SK-N-SH treated with all-trans-retinoic acid at 6 μM for 48 hours (cell line): ENCODE results near the gene MYCN.
"Not testable (repeated sequence)": the region's sequence is repeated elsewhere in the genome, so short reads cannot be mapped to it uniquely, and the experiment has no call there.

Source experiments
- ATAC-seq: fragments of 200-7000 bp; cut with Tn5 transposase; 3 replicates; pipeline ENCODE4 v1.9.1; 2020; ENCODE audit warnings: mild to moderate bottlenecking, moderate library complexity
- ARNTL ChIP-seq: fragments of 450-650 bp; formaldehyde crosslinking; IDR thresholded peaks from 2 replicates; pipeline ENCODE4 v1.5.0; 2020; ENCODE audit warnings: low read depth, mild to moderate bottlenecking, moderate library complexity, borderline replicate concordance
- BACH2 ChIP-seq: fragments of 250-450 bp; sonication (Bioruptor Pico); IDR thresholded peaks from 2 replicates; pipeline ENCODE4 v1.9.0; 2021; ENCODE audit warnings: mild to moderate bottlenecking, borderline replicate concordance
- CSDC2 ChIP-seq: fragments of 250-450 bp; sonication (Bioruptor Pico); IDR thresholded peaks from 2 replicates; pipeline ENCODE4 v1.5.0; 2020; ENCODE audit warnings: mild to moderate bottlenecking, moderate library complexity
- ESRRG ChIP-seq: fragments of 250-450 bp; sonication (Bioruptor Pico); IDR thresholded peaks from 2 replicates; pipeline ENCODE4 v1.6.1; 2021; ENCODE audit warnings: mild to moderate bottlenecking
- GLIS3 ChIP-seq: fragments of 250-450 bp; sonication (Bioruptor Pico); IDR thresholded peaks from 2 replicates; pipeline ENCODE4 v1.5.0; 2020; ENCODE audit warnings: mild to moderate bottlenecking, moderate library complexity
- OSR1 ChIP-seq: fragments of 250-450 bp; sonication (Bioruptor Pico); IDR thresholded peaks from 2 replicates; pipeline ENCODE4 v1.8.0; 2022; ENCODE audit warnings: moderate library complexity, mild to moderate bottlenecking, inconsistent platforms
- PPARA ChIP-seq: fragments of 250-450 bp; sonication (Bioruptor Pico); IDR thresholded peaks from 2 replicates; pipeline ENCODE4 v1.5.0; 2020; ENCODE audit warnings: mild to moderate bottlenecking, borderline replicate concordance
- RARB ChIP-seq: fragments of 250-450 bp; sonication (Bioruptor Pico); IDR thresholded peaks from 2 replicates; pipeline ENCODE4 v1.8.0; 2021; ENCODE audit warnings: mild to moderate bottlenecking, moderate library complexity
- SNAI2 ChIP-seq: fragments of 250-450 bp; sonication (Bioruptor Pico); IDR thresholded peaks from 2 replicates; pipeline ENCODE4 v1.5.0; 2020; ENCODE audit warnings: mild to moderate bottlenecking, moderate library complexity
- TCF4 ChIP-seq: fragments of 250-450 bp; sonication (Bioruptor Pico); IDR thresholded peaks from 2 replicates; pipeline ENCODE4 v1.8.0; 2021; ENCODE audit warnings: mild to moderate bottlenecking, moderate library complexity, borderline replicate concordance
- TOX ChIP-seq: fragments of 250-450 bp; sonication (Bioruptor Pico); IDR thresholded peaks from 2 replicates; pipeline ENCODE4 v1.8.0; 2021; ENCODE audit warnings: mild to moderate bottlenecking, moderate library complexity, borderline replicate concordance
- ZC3H10 ChIP-seq: fragments of 250-450 bp; sonication (Bioruptor Pico); IDR thresholded peaks from 2 replicates; pipeline ENCODE4 v1.5.1; 2021; ENCODE audit warnings: mild to moderate bottlenecking, moderate library complexity
- ZFP3 ChIP-seq: fragments of 250-450 bp; sonication (Bioruptor Pico); IDR thresholded peaks from 2 replicates; pipeline ENCODE4 v1.5.0; 2020; ENCODE audit warnings: mild to moderate bottlenecking, moderate library complexity
- ZFP30 ChIP-seq: fragments of 450-650 bp; formaldehyde crosslinking; IDR thresholded peaks from 2 replicates; pipeline ENCODE4 v1.5.0; 2022; ENCODE audit warnings: mild to moderate bottlenecking, moderate library complexity
- ZNF565 ChIP-seq: fragments of 450-650 bp; formaldehyde crosslinking; conservative IDR thresholded peaks from 2 replicates; pipeline ENCODE4 v1.5.0; 2020; ENCODE audit warnings: low read depth, mild to moderate bottlenecking, moderate library complexity
- ZNF70 ChIP-seq: fragments of 450-650 bp; formaldehyde crosslinking; IDR thresholded peaks from 2 replicates; pipeline ENCODE4 v1.5.0; 2020; ENCODE audit warnings: mild to moderate bottlenecking, moderate library complexity
- ZNF8 ChIP-seq: fragments of 450-650 bp; formaldehyde crosslinking; IDR thresholded peaks from 2 replicates; pipeline ENCODE4 v1.5.0; 2020; ENCODE audit warnings: mild to moderate bottlenecking, moderate library complexity
- TF ChIP-seq, protein P1 (sequence below): fragments of 250-450 bp; sonication (Bioruptor Pico); IDR thresholded peaks from 2 replicates; pipeline ENCODE4 v1.8.0; 2021; ENCODE audit warnings: low read depth, mild to moderate bottlenecking, moderate library complexity, borderline replicate concordance
- TF ChIP-seq, protein P2 (sequence below): fragments of 250-450 bp; sonication (Bioruptor Pico); IDR thresholded peaks from 2 replicates; pipeline ENCODE4 v1.8.0; 2020; ENCODE audit warnings: mild to moderate bottlenecking, moderate library complexity, borderline replicate concordance
- TF ChIP-seq, protein P3 (sequence below): fragments of 250-450 bp; sonication (Bioruptor Pico); IDR thresholded peaks from 2 replicates; pipeline ENCODE4 v1.5.1; 2021; ENCODE audit warnings: mild to moderate bottlenecking, moderate library complexity
- TF ChIP-seq, protein P4 (sequence below): fragments of 250-450 bp; sonication (Bioruptor Pico); IDR thresholded peaks from 2 replicates; pipeline ENCODE4 v1.5.1; 2020; ENCODE audit warnings: low read depth, mild to moderate bottlenecking, moderate library complexity
- TF ChIP-seq, protein P5 (sequence below): fragments of 250-450 bp; sonication (Bioruptor Pico); IDR thresholded peaks from 2 replicates; pipeline ENCODE4 v1.5.0; 2020; ENCODE audit warnings: mild to moderate bottlenecking, moderate library complexity

MYCN gene

DNA sequence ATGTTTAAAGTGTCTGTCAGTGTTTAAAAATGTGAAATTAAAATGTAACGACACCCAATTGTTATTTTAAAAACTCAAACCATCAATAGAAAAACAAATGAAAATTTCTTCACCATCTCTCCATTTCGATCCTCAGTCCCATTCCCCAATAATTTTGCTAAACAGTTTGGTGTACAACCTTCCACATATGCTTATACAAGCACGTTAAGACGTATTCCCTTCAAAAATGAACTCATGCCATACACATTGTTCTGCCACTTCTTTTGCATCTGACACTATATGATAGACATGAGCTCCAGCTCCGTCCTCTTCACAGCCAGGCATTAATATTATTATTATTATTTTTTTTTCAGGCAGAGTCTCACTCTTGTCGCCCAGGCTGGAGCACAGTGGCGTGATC, 14.1 kb upstream of the MYCN start:
- ATAC-seq = no peak
- TF ChIP-seq CSDC2 (no peak), RARB (CRISPR knock-in tag) (no peak), ZC3H10 (CRISPR knock-in tag) (no peak), TOX (CRISPR knock-in tag) (no peak), PPARA (CRISPR knock-in tag) (no peak), ZNF565 (no peak), ZNF8 (CRISPR knock-in tag) (no peak), TCF4 (no peak)
- TF ChIP-seq, protein P1, sequence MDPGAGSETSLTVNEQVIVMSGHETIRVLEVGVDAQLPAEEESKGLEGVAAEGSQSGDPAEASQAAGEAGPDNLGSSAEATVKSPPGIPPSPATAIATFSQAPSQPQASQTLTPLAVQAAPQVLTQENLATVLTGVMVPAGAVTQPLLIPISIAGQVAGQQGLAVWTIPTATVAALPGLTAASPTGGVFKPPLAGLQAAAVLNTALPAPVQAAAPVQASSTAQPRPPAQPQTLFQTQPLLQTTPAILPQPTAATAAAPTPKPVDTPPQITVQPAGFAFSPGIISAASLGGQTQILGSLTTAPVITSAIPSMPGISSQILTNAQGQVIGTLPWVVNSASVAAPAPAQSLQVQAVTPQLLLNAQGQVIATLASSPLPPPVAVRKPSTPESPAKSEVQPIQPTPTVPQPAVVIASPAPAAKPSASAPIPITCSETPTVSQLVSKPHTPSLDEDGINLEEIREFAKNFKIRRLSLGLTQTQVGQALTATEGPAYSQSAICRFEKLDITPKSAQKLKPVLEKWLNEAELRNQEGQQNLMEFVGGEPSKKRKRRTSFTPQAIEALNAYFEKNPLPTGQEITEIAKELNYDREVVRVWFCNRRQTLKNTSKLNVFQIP = no peak
- TF ChIP-seq, protein P2, sequence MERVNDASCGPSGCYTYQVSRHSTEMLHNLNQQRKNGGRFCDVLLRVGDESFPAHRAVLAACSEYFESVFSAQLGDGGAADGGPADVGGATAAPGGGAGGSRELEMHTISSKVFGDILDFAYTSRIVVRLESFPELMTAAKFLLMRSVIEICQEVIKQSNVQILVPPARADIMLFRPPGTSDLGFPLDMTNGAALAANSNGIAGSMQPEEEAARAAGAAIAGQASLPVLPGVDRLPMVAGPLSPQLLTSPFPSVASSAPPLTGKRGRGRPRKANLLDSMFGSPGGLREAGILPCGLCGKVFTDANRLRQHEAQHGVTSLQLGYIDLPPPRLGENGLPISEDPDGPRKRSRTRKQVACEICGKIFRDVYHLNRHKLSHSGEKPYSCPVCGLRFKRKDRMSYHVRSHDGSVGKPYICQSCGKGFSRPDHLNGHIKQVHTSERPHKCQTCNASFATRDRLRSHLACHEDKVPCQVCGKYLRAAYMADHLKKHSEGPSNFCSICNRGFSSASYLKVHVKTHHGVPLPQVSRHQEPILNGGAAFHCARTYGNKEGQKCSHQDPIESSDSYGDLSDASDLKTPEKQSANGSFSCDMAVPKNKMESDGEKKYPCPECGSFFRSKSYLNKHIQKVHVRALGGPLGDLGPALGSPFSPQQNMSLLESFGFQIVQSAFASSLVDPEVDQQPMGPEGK (CRISPR knock-in tag) = no peak
- TF ChIP-seq, protein P3, sequence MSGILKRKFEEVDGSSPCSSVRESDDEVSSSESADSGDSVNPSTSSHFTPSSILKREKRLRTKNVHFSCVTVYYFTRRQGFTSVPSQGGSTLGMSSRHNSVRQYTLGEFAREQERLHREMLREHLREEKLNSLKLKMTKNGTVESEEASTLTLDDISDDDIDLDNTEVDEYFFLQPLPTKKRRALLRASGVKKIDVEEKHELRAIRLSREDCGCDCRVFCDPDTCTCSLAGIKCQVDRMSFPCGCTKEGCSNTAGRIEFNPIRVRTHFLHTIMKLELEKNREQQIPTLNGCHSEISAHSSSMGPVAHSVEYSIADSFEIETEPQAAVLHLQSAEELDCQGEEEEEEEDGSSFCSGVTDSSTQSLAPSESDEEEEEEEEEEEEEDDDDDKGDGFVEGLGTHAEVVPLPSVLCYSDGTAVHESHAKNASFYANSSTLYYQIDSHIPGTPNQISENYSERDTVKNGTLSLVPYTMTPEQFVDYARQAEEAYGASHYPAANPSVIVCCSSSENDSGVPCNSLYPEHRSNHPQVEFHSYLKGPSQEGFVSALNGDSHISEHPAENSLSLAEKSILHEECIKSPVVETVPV (CRISPR knock-in tag) = no peak

DNA sequence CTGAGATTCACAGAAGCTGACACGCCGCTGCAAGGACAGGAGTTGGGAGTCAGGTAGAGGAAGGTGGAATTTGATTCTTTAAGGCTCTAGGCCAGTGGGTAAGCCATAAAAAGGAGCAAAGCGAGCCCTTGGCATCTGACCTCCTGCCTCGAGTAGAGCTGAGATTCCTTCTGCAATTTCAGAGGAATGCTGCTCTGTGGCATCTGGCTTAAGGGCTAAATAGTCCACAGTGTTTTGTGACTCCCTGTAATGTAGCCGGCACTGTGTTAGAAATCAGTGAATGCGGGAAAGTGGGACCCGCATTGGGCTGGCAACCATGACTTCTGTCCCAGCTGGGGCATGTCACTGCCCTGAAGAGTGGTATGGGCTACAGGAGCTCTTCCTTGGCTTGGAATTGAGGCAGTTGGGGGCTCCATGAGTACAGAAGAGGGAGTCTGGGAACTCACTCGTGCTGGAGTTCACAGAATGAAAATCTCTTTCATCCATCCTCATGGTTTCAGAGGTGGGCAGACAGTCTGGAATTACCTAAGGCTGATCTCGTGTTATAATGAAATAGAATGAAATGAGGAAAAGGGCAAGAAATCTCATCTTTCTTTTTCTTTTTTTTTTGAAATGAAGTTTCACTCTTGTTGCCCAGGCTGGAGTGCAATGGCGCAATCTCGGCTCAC, 12.7 kb upstream of the MYCN start:
- TF ChIP-seq GLIS3 (no peak), OSR1 (CRISPR knock-in tag) (no peak), ZNF70 (CRISPR knock-in tag) (no peak), PPARA (CRISPR knock-in tag) (no peak), SNAI2 (no peak), TOX (CRISPR knock-in tag) (no peak), TCF4 (no peak), ZC3H10 (CRISPR knock-in tag) (no peak), ESRRG (CRISPR knock-in tag) (no peak), ZNF8 (CRISPR knock-in tag) (no peak), BACH2 (CRISPR knock-in tag) (no peak), CSDC2 (no peak), ARNTL (CRISPR knock-in tag) (no peak), ZFP3 (no peak), ZFP30 (no peak)
- TF ChIP-seq, protein P4, sequence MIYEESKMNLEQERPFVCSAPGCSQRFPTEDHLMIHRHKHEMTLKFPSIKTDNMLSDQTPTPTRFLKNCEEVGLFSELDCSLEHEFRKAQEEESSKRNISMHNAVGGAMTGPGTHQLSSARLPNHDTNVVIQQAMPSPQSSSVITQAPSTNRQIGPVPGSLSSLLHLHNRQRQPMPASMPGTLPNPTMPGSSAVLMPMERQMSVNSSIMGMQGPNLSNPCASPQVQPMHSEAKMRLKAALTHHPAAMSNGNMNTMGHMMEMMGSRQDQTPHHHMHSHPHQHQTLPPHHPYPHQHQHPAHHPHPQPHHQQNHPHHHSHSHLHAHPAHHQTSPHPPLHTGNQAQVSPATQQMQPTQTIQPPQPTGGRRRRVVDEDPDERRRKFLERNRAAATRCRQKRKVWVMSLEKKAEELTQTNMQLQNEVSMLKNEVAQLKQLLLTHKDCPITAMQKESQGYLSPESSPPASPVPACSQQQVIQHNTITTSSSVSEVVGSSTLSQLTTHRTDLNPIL (CRISPR knock-in tag) = no peak
- TF ChIP-seq, protein P5, sequence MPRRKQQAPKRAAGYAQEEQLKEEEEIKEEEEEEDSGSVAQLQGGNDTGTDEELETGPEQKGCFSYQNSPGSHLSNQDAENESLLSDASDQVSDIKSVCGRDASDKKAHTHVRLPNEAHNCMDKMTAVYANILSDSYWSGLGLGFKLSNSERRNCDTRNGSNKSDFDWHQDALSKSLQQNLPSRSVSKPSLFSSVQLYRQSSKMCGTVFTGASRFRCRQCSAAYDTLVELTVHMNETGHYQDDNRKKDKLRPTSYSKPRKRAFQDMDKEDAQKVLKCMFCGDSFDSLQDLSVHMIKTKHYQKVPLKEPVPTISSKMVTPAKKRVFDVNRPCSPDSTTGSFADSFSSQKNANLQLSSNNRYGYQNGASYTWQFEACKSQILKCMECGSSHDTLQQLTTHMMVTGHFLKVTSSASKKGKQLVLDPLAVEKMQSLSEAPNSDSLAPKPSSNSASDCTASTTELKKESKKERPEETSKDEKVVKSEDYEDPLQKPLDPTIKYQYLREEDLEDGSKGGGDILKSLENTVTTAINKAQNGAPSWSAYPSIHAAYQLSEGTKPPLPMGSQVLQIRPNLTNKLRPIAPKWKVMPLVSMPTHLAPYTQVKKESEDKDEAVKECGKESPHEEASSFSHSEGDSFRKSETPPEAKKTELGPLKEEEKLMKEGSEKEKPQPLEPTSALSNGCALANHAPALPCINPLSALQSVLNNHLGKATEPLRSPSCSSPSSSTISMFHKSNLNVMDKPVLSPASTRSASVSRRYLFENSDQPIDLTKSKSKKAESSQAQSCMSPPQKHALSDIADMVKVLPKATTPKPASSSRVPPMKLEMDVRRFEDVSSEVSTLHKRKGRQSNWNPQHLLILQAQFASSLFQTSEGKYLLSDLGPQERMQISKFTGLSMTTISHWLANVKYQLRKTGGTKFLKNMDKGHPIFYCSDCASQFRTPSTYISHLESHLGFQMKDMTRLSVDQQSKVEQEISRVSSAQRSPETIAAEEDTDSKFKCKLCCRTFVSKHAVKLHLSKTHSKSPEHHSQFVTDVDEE (CRISPR knock-in tag) = no peak
- TF ChIP-seq, protein P1 = no peak
- TF ChIP-seq, protein P3 (CRISPR knock-in tag) = no peak
- TF ChIP-seq, protein P2 (CRISPR knock-in tag) = no peak
- no peak for ATAC-seq

DNA sequence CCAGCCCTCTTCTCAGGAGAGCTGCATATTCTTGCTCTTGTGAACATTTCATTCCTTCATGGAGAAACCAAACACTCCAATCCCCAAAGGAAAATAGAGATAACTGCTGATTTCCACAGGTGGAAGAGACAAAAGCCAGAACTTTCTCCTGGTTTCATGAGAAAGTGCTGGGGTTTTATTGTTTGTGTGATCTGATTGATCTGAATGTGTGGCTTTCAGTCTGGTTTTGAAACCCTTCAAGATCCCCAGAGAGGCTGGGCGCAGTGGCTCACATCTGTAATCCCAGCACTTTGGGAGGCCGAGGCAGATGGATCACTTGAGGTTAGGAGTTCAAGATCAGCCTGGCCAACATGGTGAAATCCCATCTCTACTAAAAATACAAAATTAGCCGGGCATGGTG, 11.3 kb upstream of the MYCN start:
- not testable (repeated sequence) for ATAC-seq
